Activated T-cell treated with anti-CD3 and anti-CD28 coated beads, Interleukin-2, amount 50 U/mL, for 72 hours (primary cell): Measurements from ENCODE around the gene CYB5R4. TPM values are rescaled to one million over a fixed set of nuclear protein-coding genes. Genes with fewer than 3 reads are reported as not detected.
"Not testable (repeated sequence)": the region's sequence is repeated elsewhere in the genome, so short reads cannot be mapped to it uniquely, and the experiment has no call there.

Experiments
- ATAC-seq, 2 donors: fragments of 150-1000 bp; cut with Tn5 transposase; replicated peaks in 1 of 2; 2 replicates each; pipeline ENCODE4 v1.10.0; 2021; ENCODE audit warnings: moderate library complexity in 2 of 2, mild to moderate bottlenecking in 1 of 2
- DNase-seq, 2 donors: peaks; one replicate each; pipeline ENCODE4 v3.0.0; 2021 to 2022; ENCODE audit warnings: mixed read lengths in 1 of 2
- H3K27ac Mint-ChIP-seq: one replicate; pipeline ENCODE4 v1.8.0; 2022; ENCODE audit warnings: mild to moderate bottlenecking, moderate library complexity, mixed read lengths
- H3K27me3 Mint-ChIP-seq: one replicate; pipeline ENCODE4 v1.8.0; 2022; ENCODE audit warnings: low read depth, mixed read lengths
- H3K36me3 Mint-ChIP-seq, 2 donors: one replicate each; pipeline ENCODE4 v1.8.0; 2022; ENCODE audit warnings: mixed read lengths in 2 of 2, mild to moderate bottlenecking in 1 of 2; ENCODE audit not compliant: insufficient read depth in 2 of 2
- H3K4me1 Mint-ChIP-seq: one replicate; pipeline ENCODE4 v1.8.0; 2022; ENCODE audit warnings: low read depth, mixed read lengths
- H3K4me3 Mint-ChIP-seq, 2 donors: one replicate each; pipeline ENCODE4 v1.8.0; 2022; ENCODE audit warnings: mild to moderate bottlenecking in 2 of 2, mixed read lengths in 2 of 2, moderate library complexity in 2 of 2
- H3K9me3 Mint-ChIP-seq, 2 donors: one replicate each; pipeline ENCODE4 v1.8.0; 2022; ENCODE audit warnings: mixed read lengths in 2 of 2
- total RNA-seq, 2 donors: library from RNA; stranded (reverse); gene quantifications; one replicate each; pipeline ENCODE4 v1.2.3, GENCODE V29; 2022

CYB5R4 gene
- total RNA-seq, 2 donors from 2014 or later = 26.7 to 32.0 TPM

- H3K9me3 Mint-ChIP-seq = peaks cover 15 to 24% of the 10 kb centered on the region in 2 donors
- no peak overlapping the region for H3K27ac Mint-ChIP-seq
- peaks cover 23 to 37% of the 10 kb centered on the region in 2 donors for H3K36me3 Mint-ChIP-seq
- no peaks in the 10 kb centered on the region for H3K27me3 Mint-ChIP-seq
- ATAC-seq (no peak), DNase-seq (no peak)
- peaks cover 6% of the 10 kb centered on the region for H3K4me1 Mint-ChIP-seq
- no peak overlapping the region for H3K4me3 Mint-ChIP-seq
Observed at GRCh38 chr6:83901624-83902023, 42.1 kb downstream of the CYB5R4 start.

GRCh38 chr6:83904395-83904794 lies 44.9 kb downstream of the CYB5R4 start:
- Mint-ChIP-seq H3K9me3 (peaks cover 19 to 27% of the 10 kb centered on the region in 2 donors), H3K27me3 (no peaks in the 10 kb centered on the region), H3K27ac (no peak overlapping the region), H3K4me3 (no peak overlapping the region), H3K36me3 (peaks cover 23 to 29% of the 10 kb centered on the region in 2 donors), H3K4me1 (peaks cover 13% of the 10 kb centered on the region)
- DNase-seq (no peak), ATAC-seq (no peak)

- Mint-ChIP-seq H3K9me3 (peaks cover 14 to 26% of the 10 kb centered on the region in 2 donors), H3K36me3 (peaks cover 18 to 23% of the 10 kb centered on the region in 2 donors), H3K4me1 (peaks cover 13% of the 10 kb centered on the region), H3K4me3 (no peak overlapping the region), H3K27me3 (no peaks in the 10 kb centered on the region), H3K27ac (no peak overlapping the region)
- ATAC-seq = no peak
- no peak for DNase-seq
Observed at GRCh38 chr6:83905648-83906047, 46.2 kb downstream of the CYB5R4 start.

GRCh38 chr6:83907623-83908390 lies 48.3 kb downstream of the CYB5R4 start:
- not testable (repeated sequence) for ATAC-seq, H3K27ac Mint-ChIP-seq, H3K4me3 Mint-ChIP-seq, DNase-seq, H3K27me3 Mint-ChIP-seq
- H3K9me3 Mint-ChIP-seq = peaks cover 10 to 15% of the 10 kb centered on the region in 2 donors
- peaks cover 14% of the 10 kb centered on the region for H3K4me1 Mint-ChIP-seq
- peaks cover 12 to 19% of the 10 kb centered on the region in 2 donors for H3K36me3 Mint-ChIP-seq

GRCh38 chr6:83908813-83909212 lies 49.3 kb downstream of the CYB5R4 start:
- Mint-ChIP-seq H3K9me3 (peaks cover 4 to 7% of the 10 kb centered on the region in 2 donors), H3K4me1 (peaks cover 14% of the 10 kb centered on the region), H3K27me3 (no peaks in the 10 kb centered on the region), H3K4me3 (no peak overlapping the region), H3K36me3 (peaks cover 9 to 11% of the 10 kb centered on the region in 2 donors), H3K27ac (no peak overlapping the region)
- DNase-seq = no peak
- no peak for ATAC-seq

- Mint-ChIP-seq H3K9me3 (peaks cover 3 to 4% of the 10 kb centered on the region in 2 donors), H3K36me3 (peaks cover 4% of the 10 kb centered on the region in 2 donors), H3K4me3 (no peak overlapping the region), H3K4me1 (peaks cover 14% of the 10 kb centered on the region), H3K27ac (no peak overlapping the region), H3K27me3 (no peaks in the 10 kb centered on the region)
- ATAC-seq = no peak
- DNase-seq = no peak
Observed at GRCh38 chr6:83911278-83911677, 51.8 kb downstream of the CYB5R4 start.

- Mint-ChIP-seq H3K9me3 (no peaks in the 10 kb centered on the region), H3K36me3 (peaks cover 0 to 4% of the 10 kb centered on the region in 2 donors), H3K4me1 (peaks cover 7% of the 10 kb centered on the region), H3K27ac (no peak overlapping the region), H3K27me3 (no peaks in the 10 kb centered on the region), H3K4me3 (no peak overlapping the region)
- no peak for DNase-seq
- no peak for ATAC-seq
Observed at GRCh38 chr6:83914953-83915352, 55.5 kb downstream of the CYB5R4 start.

- peak overlapping the region; percentile 28 for H3K27ac Mint-ChIP-seq
- H3K4me3 Mint-ChIP-seq = no peak overlapping the region
- H3K4me1 Mint-ChIP-seq = no peaks in the 10 kb centered on the region
- DNase-seq = no peak
- ATAC-seq = no peak
- no peaks in the 10 kb centered on the region for H3K27me3 Mint-ChIP-seq
- H3K36me3 Mint-ChIP-seq = peaks cover 0 to 2% of the 10 kb centered on the region in 2 donors
- H3K9me3 Mint-ChIP-seq = no peaks in the 10 kb centered on the region
Observed at GRCh38 chr6:83917001-83917400, 57.5 kb downstream of the CYB5R4 start.

- DNase-seq (no peak), ATAC-seq (no peak)
- no peak overlapping the region for H3K27ac Mint-ChIP-seq
- no peaks in the 10 kb centered on the region for H3K27me3 Mint-ChIP-seq
- no peaks in the 10 kb centered on the region for H3K9me3 Mint-ChIP-seq
- no peaks in the 10 kb centered on the region for H3K4me1 Mint-ChIP-seq
- peaks cover 0 to 2% of the 10 kb centered on the region in 2 donors for H3K36me3 Mint-ChIP-seq
- no peak overlapping the region for H3K4me3 Mint-ChIP-seq
Observed at GRCh38 chr6:83920017-83920416, 60.5 kb downstream of the CYB5R4 start.

GRCh38 chr6:83921315-83921714 lies 61.8 kb downstream of the CYB5R4 start:
- ATAC-seq = no peak
- no peak for DNase-seq
- Mint-ChIP-seq H3K4me1 (no peaks in the 10 kb centered on the region), H3K4me3 (no peak overlapping the region), H3K27ac (no peak overlapping the region), H3K27me3 (no peaks in the 10 kb centered on the region), H3K9me3 (no peaks in the 10 kb centered on the region), H3K36me3 (no peaks in the 10 kb centered on the region)

- no peak for ATAC-seq
- Mint-ChIP-seq H3K36me3 (peaks cover 2 to 10% of the 10 kb centered on the region in 2 donors), H3K9me3 (no peaks in the 10 kb centered on the region), H3K4me1 (no peaks in the 10 kb centered on the region), H3K4me3 (no peak overlapping the region), H3K27ac (no peak overlapping the region), H3K27me3 (no peaks in the 10 kb centered on the region)
- DNase-seq = no peak
Observed at GRCh38 chr6:83927470-83927869, 68.0 kb downstream of the CYB5R4 start.

- no peak for ATAC-seq
- Mint-ChIP-seq H3K4me1 (no peaks in the 10 kb centered on the region), H3K36me3 (peaks cover 4 to 10% of the 10 kb centered on the region in 2 donors), H3K27ac (peak overlapping the region; percentile 17), H3K9me3 (no peaks in the 10 kb centered on the region), H3K4me3 (no peak overlapping the region), H3K27me3 (no peaks in the 10 kb centered on the region)
- DNase-seq = no peak
Observed at GRCh38 chr6:83928286-83928685, 68.8 kb downstream of the CYB5R4 start.

- not testable (repeated sequence) for H3K4me1 Mint-ChIP-seq, DNase-seq, H3K4me3 Mint-ChIP-seq, H3K27me3 Mint-ChIP-seq, H3K27ac Mint-ChIP-seq, ATAC-seq
- peaks cover 16 to 25% of the 10 kb centered on the region in 2 donors for H3K36me3 Mint-ChIP-seq
- peaks cover 22 to 25% of the 10 kb centered on the region in 2 donors for H3K9me3 Mint-ChIP-seq
Observed at GRCh38 chr6:83946201-83946833, 86.8 kb downstream of the CYB5R4 start.
